GM15510 (cell line): ENCODE results near the gene UBR7.
A peak's percentile ranks its signal among the peaks of the same experiment; 100 is the strongest.

ENCODE experiments used
- POLR2A ChIP-seq: IDR thresholded peaks from 3 replicates; pipeline ENCODE4 v1.6.1; 2011; ENCODE audit warnings: borderline replicate concordance; ENCODE audit not compliant: insufficient read length; ENCODE audit errors: extremely low read depth

UBR7 gene

GRCh38 chr14:93206793-93207467, at the start of gene UBR7, which contains the start of gene GON7:
UBR7 (plus strand) TSS chr14:93207256; CDS start chr14:93207292, 36 bp downstream.
GON7 (minus strand) TSS chr14:93207065; CDS start chr14:93207037, 28 bp downstream.
- peak; percentile 85 for TF ChIP-seq POLR2A

- no peak for TF ChIP-seq POLR2A
Observed at GRCh38 chr14:93160353-93160801, 46.7 kb upstream of the UBR7 start.

- no peak for TF ChIP-seq POLR2A
Observed at GRCh38 chr14:93161411-93161940, 45.6 kb upstream of the UBR7 start.

GRCh38 chr14:93163564-93163963, 43.5 kb upstream of the UBR7 start:
- TF ChIP-seq POLR2A: no peak

- no peak for TF ChIP-seq POLR2A
Observed at GRCh38 chr14:93171376-93171775, 35.7 kb upstream of the UBR7 start.

GRCh38 chr14:93173943-93174395, 33.1 kb upstream of the UBR7 start:
- no peak for TF ChIP-seq POLR2A

- TF ChIP-seq POLR2A: no peak
Observed at GRCh38 chr14:93175492-93175891, 31.6 kb upstream of the UBR7 start.

GRCh38 chr14:93183596-93184317, 23.3 kb upstream of the UBR7 start:
- no peak for TF ChIP-seq POLR2A

GRCh38 chr14:93184391-93185348, 22.4 kb upstream of the UBR7 start, which contains the start of the genes LYSET and MOAP1:
LYSET (plus strand) TSS chr14:93185317; CDS start chr14:93185406, 89 bp downstream.
MOAP1 (minus strand) TSS chr14:93184897; CDS start chr14:93184242, 655 bp downstream.
- peak; percentile 87 for TF ChIP-seq POLR2A

GRCh38 chr14:93185349-93185720, 21.7 kb upstream of the UBR7 start:
- TF ChIP-seq POLR2A: no peak

- TF ChIP-seq POLR2A: no peak
Observed at GRCh38 chr14:93186466-93186865, 20.6 kb upstream of the UBR7 start.

- TF ChIP-seq POLR2A: no peak
Observed at GRCh38 chr14:93186956-93187355, 20.1 kb upstream of the UBR7 start.

GRCh38 chr14:93195316-93195999, 11.6 kb upstream of the UBR7 start:
- TF ChIP-seq POLR2A: no peak

GRCh38 chr14:93199031-93199430, 8.0 kb upstream of the UBR7 start:
- TF ChIP-seq POLR2A: no peak

GRCh38 chr14:93200553-93200952, 6.5 kb upstream of the UBR7 start:
- no peak for TF ChIP-seq POLR2A
